Spinal cord (tissue), 10 donors: ENCODE measurements around the gene PILRB. TPM values are rescaled to one million over a fixed set of nuclear protein-coding genes. Genes with fewer than 3 reads are reported as not detected.
A peak's percentile ranks its signal among the peaks of the same experiment; 100 is the strongest.
"Not testable (repeated sequence)": the region's sequence is repeated elsewhere in the genome, so short reads cannot be mapped to it uniquely, and the experiment has no call there.

Source experiments
- DNase-seq, 6 donors: peaks; one replicate each; pipeline versions ENCODE4 v3.0.0 to v3.0.0-alpha.2; 2013 to 2015; ENCODE audit warnings: low spot score in 6 of 6, low read depth in 4 of 6
- H3K27ac ChIP-seq: one replicate; pipeline ENCODE4 v1.5.1; 2013; ENCODE audit warnings: low read depth, low read length, control low read depth
- H3K27me3 ChIP-seq: one replicate; pipeline ENCODE4 v1.6.1; 2013; ENCODE audit warnings: low read length; ENCODE audit not compliant: control insufficient read depth, insufficient read depth
- H3K36me3 ChIP-seq: one replicate; pipeline ENCODE4 v1.6.1; 2013; ENCODE audit warnings: low read length; ENCODE audit not compliant: control insufficient read depth, insufficient read depth
- H3K4me1 ChIP-seq: one replicate; pipeline ENCODE4 v1.6.1; 2013; ENCODE audit warnings: low read length; ENCODE audit not compliant: control insufficient read depth, insufficient read depth
- H3K4me3 ChIP-seq: one replicate; pipeline ENCODE4 v1.5.1; 2013; ENCODE audit warnings: low read depth, low read length, control low read depth
- H3K9me3 ChIP-seq: one replicate; pipeline ENCODE4 v1.6.1; 2013; ENCODE audit warnings: low read length; ENCODE audit not compliant: control insufficient read depth, insufficient read depth
- WGBS: methylation state at CpG from one replicate; pipeline ENCODE4 v1.1.5; 2013; ENCODE audit warnings: missing lambda C conversion rate; ENCODE audit not compliant: insufficient coverage; 5-methylcytosine and 5-hydroxymethylcytosine counted together
- polyA plus RNA-seq, 2 donors: library from polyadenylated mRNA; unstranded; fragments of 120-200 nt; gene quantifications; one replicate each; pipeline ENCODE4 v1.2.1, GENCODE V29; 2013; ENCODE audit not compliant: insufficient read length in 2 of 2
- total RNA-seq, 2 donors: library from RNA; depleted of rRNA in 1 of 2; stranded (reverse); fragments of 120-200 nt in 1 of 2; fragments of >200 nt in 1 of 2; gene quantifications; one replicate each; pipeline versions ENCODE4 v1.2.3 to v1.2.4, GENCODE V29; 2013 to 2014
- donor health status: healthy.

PILRB gene
- total and polyA plus RNA-seq, 4 donors = 9.6 to 50.2 (median 32.3) TPM

DNA sequence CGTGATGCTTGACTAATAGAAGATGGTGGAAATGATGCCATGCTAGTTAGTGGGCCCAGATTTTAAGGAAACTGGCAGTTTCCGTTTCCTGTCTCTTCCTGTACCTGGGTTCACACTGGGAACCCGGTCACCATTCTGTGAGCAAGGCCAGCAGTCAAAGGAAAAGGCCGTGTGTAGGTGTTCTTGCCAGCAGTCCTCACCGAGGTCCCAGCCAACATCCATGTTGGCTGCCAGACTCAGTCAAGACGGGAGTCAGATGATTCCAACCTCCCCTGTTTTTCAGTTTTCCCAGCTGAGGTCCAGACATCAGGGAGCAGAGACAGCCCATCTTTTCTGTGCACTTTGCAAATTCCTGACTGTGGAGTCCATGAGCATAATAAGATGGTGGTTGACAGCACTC lies 15.2 kb upstream of the PILRB start:
- 79% methylated on average over 6 of the region's 6 CpGs for WGBS
- H3K27ac ChIP-seq = no peak overlapping the region
- H3K36me3 ChIP-seq = peaks cover 36% of the 10 kb centered on the region
- H3K4me3 ChIP-seq = no peak overlapping the region
- no peaks in the 10 kb centered on the region for H3K4me1 ChIP-seq
- DNase-seq = no peak
- H3K9me3 ChIP-seq = no peaks in the 10 kb centered on the region
- no peaks in the 10 kb centered on the region for H3K27me3 ChIP-seq

DNA sequence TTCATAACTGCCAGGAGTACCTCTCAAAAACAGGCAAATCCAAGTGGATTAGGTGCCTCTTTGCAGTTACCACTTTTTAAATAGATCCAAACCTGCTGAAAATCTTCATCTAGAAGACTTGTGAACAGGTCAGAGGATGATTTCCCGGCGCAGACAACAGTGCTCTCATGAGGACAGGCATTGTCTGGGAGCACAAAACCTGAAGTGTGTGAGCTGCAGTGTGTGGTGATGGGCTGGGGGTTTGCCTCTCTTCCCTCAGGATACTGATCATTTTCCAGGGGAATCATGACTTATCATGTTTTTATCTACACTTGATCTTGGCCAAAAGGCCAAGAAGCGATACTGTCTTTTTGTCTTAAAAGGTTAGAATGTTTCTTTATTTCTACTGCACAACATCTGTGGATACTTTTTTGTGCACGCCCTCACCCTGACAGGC lies 13.8 kb upstream of the PILRB start:
- not testable (repeated sequence) for DNase-seq, H3K27ac ChIP-seq, H3K4me1 ChIP-seq, H3K9me3 ChIP-seq, H3K4me3 ChIP-seq, H3K27me3 ChIP-seq
- no CpG with 5 or more reads among the region's 4 CpGs for WGBS
- H3K36me3 ChIP-seq = peaks cover 43% of the 10 kb centered on the region

DNA sequence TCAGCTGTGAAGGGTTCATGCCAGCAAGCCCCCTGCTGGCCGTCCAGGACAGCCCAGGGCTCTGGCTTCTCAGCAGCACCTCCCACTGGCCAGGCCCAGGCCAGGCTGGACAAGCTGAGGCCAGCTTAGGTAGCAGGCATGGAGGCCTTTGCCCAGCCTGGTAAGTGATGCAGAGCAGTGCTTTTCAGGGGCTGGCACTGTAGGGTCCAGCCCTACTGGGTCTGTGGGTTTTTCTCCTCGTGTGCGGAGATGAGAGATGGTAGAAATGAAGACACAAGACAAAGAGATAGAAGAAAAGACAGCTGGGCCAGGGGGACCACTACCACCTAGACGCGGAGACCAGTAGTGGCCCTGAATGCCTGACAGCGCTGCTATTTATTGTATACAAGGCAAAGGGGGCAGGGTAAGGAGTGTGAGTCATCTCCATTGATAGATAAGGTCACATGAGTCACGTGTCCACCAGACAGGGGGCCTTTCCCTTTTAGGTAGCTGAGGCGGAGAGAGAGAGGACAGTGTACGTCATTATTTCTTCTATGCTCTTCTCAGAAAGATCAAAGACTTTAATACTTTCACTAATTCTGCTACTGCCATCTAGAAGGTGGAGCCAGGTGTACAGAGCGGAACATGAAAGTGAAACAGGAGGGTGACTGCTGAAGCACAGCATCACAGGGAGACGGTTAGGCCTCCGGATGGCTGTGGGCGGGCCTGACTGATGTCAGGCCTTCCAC lies 13.2 kb upstream of the PILRB start:
- H3K36me3 ChIP-seq = peaks cover 46% of the 10 kb centered on the region
- 71% methylated on average over 6 of the region's 13 CpGs for WGBS
- not testable (repeated sequence) for DNase-seq

DNA sequence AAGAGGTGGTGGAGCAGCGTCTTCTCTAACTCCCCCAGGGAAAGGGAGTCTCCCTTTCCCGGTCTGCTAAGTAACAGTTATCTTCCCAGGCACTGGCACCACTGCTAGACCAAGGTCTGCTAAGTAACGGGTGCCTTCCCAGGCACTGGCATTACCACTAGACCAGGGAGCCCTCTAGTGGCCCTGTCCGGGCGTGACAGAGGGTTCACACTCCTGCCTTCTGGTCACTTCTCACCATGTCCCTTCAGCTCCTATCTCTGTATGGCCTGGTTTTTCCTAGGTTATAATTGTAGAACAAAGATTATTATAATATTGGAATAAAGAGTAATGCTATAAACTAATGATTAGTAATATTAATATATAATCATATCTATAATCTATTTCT lies 12.6 kb upstream of the PILRB start:
- not testable (repeated sequence) for H3K4me1 ChIP-seq, H3K27me3 ChIP-seq, H3K4me3 ChIP-seq, H3K27ac ChIP-seq, H3K9me3 ChIP-seq
- H3K36me3 ChIP-seq = peaks cover 52% of the 10 kb centered on the region
- peak in 3 of 6 donors; percentile 11 to 56 (median 53) for DNase-seq
- WGBS = no CpG with 5 or more reads among the region's 5 CpGs

More for the DNA sequence above, 13.2 kb upstream of the PILRB start:
- H3K4me3 ChIP-seq, H3K27ac ChIP-seq, H3K4me1 ChIP-seq, H3K27me3 ChIP-seq, H3K9me3 ChIP-seq: not testable (repeated sequence)

DNA sequence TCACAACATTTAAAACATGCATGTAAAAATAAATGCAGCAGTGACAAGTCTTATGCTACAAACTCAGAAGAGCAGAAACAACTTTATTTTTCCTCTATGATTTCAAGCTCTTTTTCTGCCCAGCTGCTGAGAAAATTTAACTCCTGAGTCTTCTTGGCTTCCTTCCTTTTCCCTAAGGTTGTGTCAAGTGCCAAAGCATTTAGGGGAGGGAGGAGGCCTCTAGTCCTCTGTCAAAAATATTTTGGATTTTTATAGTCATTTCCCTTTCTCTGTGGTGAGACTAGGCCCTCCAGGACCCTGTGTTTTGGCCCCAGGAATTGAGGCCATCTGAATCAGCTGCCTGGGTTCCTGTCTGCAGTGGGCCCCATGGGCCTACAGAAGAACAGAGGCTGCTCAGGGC lies 11.0 kb upstream of the PILRB start:
- Histone ChIP-seq H3K4me1 (no peaks in the 10 kb centered on the region), H3K27ac (no peak overlapping the region), H3K4me3 (no peak overlapping the region), H3K36me3 (peaks cover 67% of the 10 kb centered on the region), H3K9me3 (no peaks in the 10 kb centered on the region), H3K27me3 (no peaks in the 10 kb centered on the region)
- no peak for DNase-seq

DNA sequence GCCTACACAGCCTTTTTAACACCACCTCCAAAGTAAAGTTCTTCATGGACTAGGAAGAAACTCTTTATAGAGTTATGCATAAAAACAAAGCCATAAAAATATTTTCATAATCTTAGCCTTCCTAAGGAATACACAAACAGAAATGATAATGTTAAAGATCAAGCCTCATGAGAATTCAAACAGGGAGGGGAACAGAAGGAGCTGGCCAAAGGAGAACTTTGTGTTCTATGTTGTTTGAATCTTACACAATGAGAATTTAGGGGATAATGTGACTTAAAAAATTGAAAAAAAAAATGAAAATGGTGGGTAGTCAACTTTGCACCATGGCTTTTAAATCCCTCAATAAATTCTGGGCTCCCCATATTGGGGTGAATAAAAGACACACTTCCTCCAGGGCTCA lies 9.1 kb upstream of the PILRB start:
- Histone ChIP-seq H3K9me3 (no peaks in the 10 kb centered on the region), H3K4me1 (no peaks in the 10 kb centered on the region), H3K27ac (no peak overlapping the region), H3K27me3 (no peaks in the 10 kb centered on the region), H3K4me3 (no peak overlapping the region), H3K36me3 (peaks cover 75% of the 10 kb centered on the region)
- no peak for DNase-seq

DNA sequence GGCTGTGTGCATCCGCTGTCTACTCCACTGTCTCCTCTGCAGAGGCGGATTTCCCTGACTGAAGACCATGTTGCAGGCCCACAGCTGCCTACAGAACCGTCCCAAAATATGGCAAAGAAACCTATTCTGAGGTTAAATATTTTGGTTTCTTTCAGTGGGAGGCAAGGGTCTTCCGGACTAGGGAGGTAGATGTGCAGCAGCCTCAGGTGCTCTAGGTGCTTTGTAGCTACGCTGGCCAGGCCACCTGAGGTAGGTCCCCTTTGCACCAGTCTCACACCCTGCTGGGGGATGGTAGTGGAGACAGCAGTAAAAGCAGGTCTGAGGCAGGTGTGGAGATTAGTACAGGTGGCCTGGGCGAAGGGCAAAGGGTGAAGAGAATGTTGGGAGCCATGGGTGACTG lies 8.2 kb upstream of the PILRB start:
- WGBS = 98% methylated on average over 6 of the region's 6 CpGs
- peaks cover 78% of the 10 kb centered on the region for H3K36me3 ChIP-seq

DNA sequence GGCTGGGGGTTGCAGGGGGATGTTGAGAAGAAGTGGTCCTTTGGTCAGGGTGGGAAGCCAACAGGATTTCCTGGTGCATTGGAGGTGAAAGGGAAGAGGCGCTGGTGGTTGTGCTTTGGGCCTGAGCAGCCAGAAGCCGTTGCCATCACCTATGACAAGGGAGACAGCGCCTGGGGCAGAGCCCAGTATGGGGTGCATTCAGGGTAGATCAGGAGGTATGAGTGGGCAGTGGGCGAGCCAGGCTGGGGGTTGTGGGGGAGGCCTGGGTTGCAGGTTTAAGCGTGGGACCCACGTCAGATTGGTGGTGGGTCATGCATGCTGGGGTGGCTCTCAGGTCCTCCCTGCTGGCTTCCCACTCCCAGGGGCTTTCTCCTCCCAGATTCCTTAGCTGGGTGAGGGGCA lies 6.3 kb upstream of the PILRB start:
- Histone ChIP-seq H3K36me3 (peaks cover 92% of the 10 kb centered on the region), H3K4me3 (no peak overlapping the region), H3K9me3 (no peaks in the 10 kb centered on the region), H3K27ac (no peak overlapping the region), H3K4me1 (no peaks in the 10 kb centered on the region), H3K27me3 (no peaks in the 10 kb centered on the region)
- no peak for DNase-seq
- 93% methylated on average over 4 of the region's 6 CpGs for WGBS

More for the DNA sequence above, 8.2 kb upstream of the PILRB start:
- H3K27me3 ChIP-seq = no peaks in the 10 kb centered on the region
- no peaks in the 10 kb centered on the region for H3K9me3 ChIP-seq
- no peak overlapping the region for H3K4me3 ChIP-seq
- no peaks in the 10 kb centered on the region for H3K4me1 ChIP-seq
- no peak for DNase-seq
- no peak overlapping the region for H3K27ac ChIP-seq

DNA sequence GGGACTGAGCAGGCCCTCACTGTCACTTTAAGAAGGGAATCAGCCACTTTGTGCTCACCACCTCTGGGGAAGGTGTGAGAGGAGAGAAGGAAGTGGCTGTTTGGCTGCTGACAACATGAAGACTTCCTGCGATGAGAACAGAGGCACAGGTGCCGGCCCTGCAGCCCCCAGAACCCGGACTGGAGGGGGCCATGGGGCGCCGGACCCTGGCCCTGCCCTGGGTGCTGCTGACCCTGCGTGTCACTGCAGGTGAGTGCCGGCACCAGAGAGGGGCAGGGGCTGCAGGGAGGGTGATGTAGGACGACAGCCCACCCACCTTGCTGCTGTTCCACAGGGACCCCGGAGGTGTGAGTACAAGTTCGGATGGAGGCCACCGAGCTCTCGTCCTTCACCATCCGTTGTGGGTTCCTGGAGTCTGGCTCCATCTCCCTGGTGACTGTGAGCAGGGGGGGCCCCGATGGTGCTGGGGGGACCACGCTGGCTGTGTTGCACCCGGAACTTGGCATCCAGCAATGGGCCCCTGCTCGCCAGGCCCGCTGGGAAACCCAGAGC lies 5.6 kb upstream of the PILRB start:
- H3K4me3 ChIP-seq, H3K27me3 ChIP-seq, DNase-seq, H3K27ac ChIP-seq, H3K4me1 ChIP-seq, H3K9me3 ChIP-seq: not testable (repeated sequence)
- peaks cover 92% of the 10 kb centered on the region for H3K36me3 ChIP-seq
- WGBS = 85% methylated on average over 15 of the region's 18 CpGs

DNA sequence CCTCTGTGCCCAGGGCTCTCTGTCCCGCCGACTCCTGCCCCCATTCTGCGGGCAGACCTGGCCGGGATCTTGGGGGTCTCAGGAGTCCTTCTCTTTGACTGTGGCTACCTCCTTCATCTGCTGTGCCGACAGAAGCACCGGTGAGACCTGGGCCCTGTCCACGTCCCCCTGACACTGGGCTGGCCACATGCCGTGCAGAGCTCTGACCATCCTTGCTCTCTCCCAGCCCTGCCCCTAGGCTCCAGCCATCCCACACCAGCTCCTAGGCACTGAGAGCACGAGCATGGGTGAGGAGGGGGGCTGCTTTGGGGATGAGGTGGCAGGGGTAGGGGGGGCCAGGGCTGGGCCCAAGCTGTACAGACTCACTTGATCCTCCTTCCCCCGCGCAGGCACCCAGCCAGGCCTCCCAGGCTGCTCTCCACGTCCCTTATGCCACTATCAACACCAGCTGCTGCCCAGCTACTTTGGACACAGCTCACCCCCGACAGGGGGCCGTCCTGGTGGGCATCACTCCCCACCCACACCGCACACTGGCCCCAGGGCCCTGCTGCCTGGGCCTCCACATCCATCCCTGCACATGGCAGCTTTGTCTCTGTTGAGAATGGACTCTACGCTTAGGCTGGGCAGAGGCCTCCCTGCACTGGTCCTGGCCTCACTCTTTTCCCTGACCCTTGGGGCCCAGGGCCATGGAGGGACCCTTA lies 4.8 kb upstream of the PILRB start:
- H3K36me3 ChIP-seq = peaks cover 92% of the 10 kb centered on the region
- no peaks in the 10 kb centered on the region for H3K27me3 ChIP-seq
- DNase-seq = no peak
- H3K4me3 ChIP-seq = no peak overlapping the region
- H3K27ac ChIP-seq = no peak overlapping the region
- H3K9me3 ChIP-seq = no peaks in the 10 kb centered on the region
- no peaks in the 10 kb centered on the region for H3K4me1 ChIP-seq
- WGBS = 95% methylated on average over 14 of the region's 16 CpGs
